Activated CD8-positive, alpha-beta memory T cell treated with anti-CD3 and anti-CD28 coated beads for 24 hours (primary cell): Measurements from ENCODE around the gene AGAP2.

ENCODE experiments used
- DNase-seq: peaks from one replicate; pipeline ENCODE4 v3.0.0-alpha.2; 2020

The AGAP2 gene

GRCh38 chr12:57751788-57752667 lies 13.5 kb upstream of the AGAP2 start, which contains the start of gene CDK4:
Gene CDK4, minus strand, starts transcription at chr12:57752310. Its CDS starts 593 bp downstream, at chr12:57751717.
- peak; percentile 98 for DNase-seq

- peak; percentile 65 for DNase-seq
These were observed 12.9 kb upstream of the AGAP2 start for GRCh38 chr12:57751432-57751787.

GRCh38 chr12:57750561-57751431 lies 12.3 kb upstream of the AGAP2 start:
- no peak for DNase-seq

- DNase-seq, result no peak
These were observed 10.5 kb upstream of the AGAP2 start for GRCh38 chr12:57749061-57749460.

- no peak for DNase-seq
These were observed 7.5 kb upstream of the AGAP2 start for GRCh38 chr12:57746025-57746424.

- peak; percentile 73 for DNase-seq
These were observed 6.9 kb upstream of the AGAP2 start for GRCh38 chr12:57745485-57745881.

GRCh38 chr12:57744777-57745484 lies 6.4 kb upstream of the AGAP2 start, which contains the start of gene TSPAN31:
Gene TSPAN31, plus strand, starts transcription at chr12:57745039. Its CDS starts 116 bp downstream, at chr12:57745155.
- peak; percentile 95 for DNase-seq

- DNase-seq, result peak; percentile 91
These were observed 5.7 kb upstream of the AGAP2 start for GRCh38 chr12:57744194-57744776.

- DNase-seq, result no peak
These were observed 5.2 kb upstream of the AGAP2 start for GRCh38 chr12:57743769-57744168.

- peak; percentile 86 for DNase-seq
These were observed 3.5 kb upstream of the AGAP2 start for GRCh38 chr12:57741844-57742738.

- no peak for DNase-seq
These were observed 2.9 kb upstream of the AGAP2 start for GRCh38 chr12:57741413-57741789.

- DNase-seq, result peak; percentile 83
These were observed 2.3 kb upstream of the AGAP2 start for GRCh38 chr12:57740656-57741412.

- DNase-seq, result no peak
These were observed 1.5 kb upstream of the AGAP2 start for GRCh38 chr12:57739914-57740538.

GRCh38 chr12:57739387-57739786 lies 845 bp upstream of the AGAP2 start:
- no peak for DNase-seq

GRCh38 chr12:57737467-57738460 lies 778 bp downstream of the AGAP2 start:
- no peak for DNase-seq

- DNase-seq, result no peak
These were observed 1.6 kb downstream of the AGAP2 start for GRCh38 chr12:57736741-57737466.

GRCh38 chr12:57735952-57736740 lies 2.4 kb downstream of the AGAP2 start:
- DNase-seq, result no peak
